Astrocyte of the spinal cord (primary cell): ENCODE measurements around the gene TPSG1.

Source experiments
- DNase-seq: peaks from one replicate; pipeline ENCODE4 v3.0.0; 2011; ENCODE audit warnings: low read depth, low spot score
- H3K4me3 ChIP-seq: 2 replicates; pipeline ENCODE4 v1.5.1; 2011; ENCODE audit warnings: low read depth, mild to moderate bottlenecking, low read length, moderate library complexity
- in situ Hi-C: cut with HindIII; loops from 2 replicates; pipeline ENCODE4 v1.10.0; 2017; ENCODE audit warnings: low sequenced_read_pairs
- TF ChIP-seq, protein P1 (sequence below): IDR thresholded peaks from 2 replicates; pipeline ENCODE4 v1.5.1; 2012; ENCODE audit warnings: low read depth, mild to moderate bottlenecking, low read length, inconsistent platforms

Gene TPSG1

DNA sequence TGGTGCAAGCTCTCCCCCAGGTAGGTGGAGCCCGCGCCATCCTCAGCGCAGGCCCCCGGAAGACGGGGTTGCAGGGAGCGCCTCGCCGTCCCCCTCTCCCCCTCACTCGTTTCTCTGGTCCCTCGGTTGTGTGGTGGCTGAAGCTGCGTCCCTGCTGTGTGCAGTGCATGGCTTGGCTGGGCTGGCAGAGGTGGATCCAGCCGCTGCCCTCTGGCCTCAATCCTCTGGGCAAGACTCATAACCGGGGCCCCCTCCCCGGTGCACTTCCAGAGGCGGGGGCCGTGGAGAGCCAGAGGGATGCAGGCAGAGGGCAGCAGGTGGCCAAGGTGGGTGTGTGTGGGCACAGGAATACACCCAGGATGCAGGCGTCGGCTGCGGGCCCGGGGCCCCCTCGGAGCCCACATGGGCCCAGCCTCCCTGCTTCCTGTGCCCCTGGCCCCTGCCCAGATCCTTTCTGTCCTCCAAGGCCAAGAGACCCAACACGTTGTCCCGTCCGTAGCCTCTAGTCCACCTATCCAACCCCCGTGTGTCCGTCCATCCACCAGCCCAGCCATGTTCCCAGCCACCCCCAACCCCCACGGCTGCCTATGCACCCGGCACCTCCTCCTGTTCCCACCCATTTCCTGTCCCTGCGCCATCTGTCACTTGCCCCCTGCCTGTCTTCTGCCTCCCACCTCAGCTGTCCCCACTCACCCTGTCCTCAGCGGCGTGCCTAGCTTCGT, 9.3 kb downstream of the TPSG1 start:
- TF ChIP-seq, protein P1, sequence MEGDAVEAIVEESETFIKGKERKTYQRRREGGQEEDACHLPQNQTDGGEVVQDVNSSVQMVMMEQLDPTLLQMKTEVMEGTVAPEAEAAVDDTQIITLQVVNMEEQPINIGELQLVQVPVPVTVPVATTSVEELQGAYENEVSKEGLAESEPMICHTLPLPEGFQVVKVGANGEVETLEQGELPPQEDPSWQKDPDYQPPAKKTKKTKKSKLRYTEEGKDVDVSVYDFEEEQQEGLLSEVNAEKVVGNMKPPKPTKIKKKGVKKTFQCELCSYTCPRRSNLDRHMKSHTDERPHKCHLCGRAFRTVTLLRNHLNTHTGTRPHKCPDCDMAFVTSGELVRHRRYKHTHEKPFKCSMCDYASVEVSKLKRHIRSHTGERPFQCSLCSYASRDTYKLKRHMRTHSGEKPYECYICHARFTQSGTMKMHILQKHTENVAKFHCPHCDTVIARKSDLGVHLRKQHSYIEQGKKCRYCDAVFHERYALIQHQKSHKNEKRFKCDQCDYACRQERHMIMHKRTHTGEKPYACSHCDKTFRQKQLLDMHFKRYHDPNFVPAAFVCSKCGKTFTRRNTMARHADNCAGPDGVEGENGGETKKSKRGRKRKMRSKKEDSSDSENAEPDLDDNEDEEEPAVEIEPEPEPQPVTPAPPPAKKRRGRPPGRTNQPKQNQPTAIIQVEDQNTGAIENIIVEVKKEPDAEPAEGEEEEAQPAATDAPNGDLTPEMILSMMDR: no peak
- DNase-seq: no peak
- in situ Hi-C loops: no loop called here
- H3K4me3 ChIP-seq: no peak overlapping the region

DNA sequence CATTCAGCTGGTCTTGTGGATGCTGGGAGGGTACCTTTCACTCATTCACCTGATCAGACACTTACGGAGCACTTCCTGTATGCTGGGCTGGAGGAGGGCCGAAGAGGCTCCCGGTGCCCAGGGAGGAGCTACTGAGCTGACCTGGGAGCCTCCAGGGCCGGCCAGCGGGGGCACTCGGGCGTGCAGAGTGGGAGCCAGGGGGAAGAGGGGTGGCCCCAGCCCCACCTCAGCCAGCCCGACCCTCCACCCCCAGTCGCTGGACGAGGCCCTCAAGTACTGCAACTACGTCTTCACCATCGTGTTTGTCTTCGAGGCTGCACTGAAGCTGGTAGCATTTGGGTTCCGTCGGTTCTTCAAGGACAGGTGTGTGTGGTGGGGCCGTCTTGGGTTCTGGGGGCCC, 10.3 kb downstream of the TPSG1 start:
- no peak overlapping the region for H3K4me3 ChIP-seq
- DNase-seq: no peak
- in situ Hi-C loops: no loop called here
- TF ChIP-seq, protein P1: no peak

DNA sequence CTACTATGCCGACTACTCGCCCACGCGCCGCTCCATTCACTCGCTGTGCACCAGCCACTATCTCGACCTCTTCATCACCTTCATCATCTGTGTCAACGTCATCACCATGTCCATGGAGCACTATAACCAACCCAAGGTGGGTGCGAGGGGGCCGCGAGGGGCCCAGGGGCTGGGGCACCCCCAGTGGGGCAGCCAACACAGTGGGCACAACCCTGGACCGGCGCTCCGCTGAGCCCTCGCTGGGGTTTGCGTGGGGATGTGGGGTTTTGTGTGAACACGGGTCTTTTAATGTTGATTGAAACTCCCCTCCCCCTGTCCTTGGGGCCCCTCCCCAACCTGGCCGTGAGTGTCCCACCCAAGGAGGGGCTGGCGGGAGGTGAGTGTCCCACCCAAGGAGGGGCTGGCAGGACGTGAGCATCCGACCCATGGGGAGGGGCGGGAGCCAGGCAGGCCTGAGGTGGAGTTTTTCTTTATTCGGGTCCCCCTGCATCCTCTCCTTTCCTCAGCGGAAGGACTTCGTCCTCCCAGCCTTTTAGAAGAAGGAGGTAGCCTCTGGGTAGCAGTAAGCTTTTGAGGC, 11.2 kb downstream of the TPSG1 start:
- TF ChIP-seq, protein P1: no peak
- DNase-seq: no peak
- H3K4me3 ChIP-seq: no peak overlapping the region

DNA sequence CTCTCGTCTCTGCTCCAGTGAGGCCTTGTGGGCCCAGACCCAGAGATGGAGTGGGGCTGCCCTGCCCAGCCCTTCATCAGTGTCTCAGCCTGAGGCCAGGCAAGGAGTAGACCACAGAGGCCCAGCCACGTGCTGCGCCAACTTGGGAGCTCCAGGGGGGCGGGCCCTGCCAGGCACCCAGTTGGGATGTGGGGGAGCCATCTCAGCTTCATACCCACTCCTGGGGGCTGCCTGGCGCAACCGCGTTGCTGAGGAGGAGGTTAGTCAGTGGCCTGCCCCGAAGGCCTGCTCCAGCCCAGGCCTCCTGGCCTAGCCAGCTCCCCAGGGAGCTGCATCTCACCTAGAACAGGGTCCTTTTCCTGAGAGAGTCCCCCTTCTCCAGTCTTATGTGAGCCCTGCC, 11.8 kb downstream of the TPSG1 start:
- H3K4me3 ChIP-seq: no peak overlapping the region
- TF ChIP-seq, protein P1: no peak
- DNase-seq: no peak
- in situ Hi-C loops: no loop called here

More for the DNA sequence above, 11.2 kb downstream of the TPSG1 start:
- in situ Hi-C loops: no loop called here

DNA sequence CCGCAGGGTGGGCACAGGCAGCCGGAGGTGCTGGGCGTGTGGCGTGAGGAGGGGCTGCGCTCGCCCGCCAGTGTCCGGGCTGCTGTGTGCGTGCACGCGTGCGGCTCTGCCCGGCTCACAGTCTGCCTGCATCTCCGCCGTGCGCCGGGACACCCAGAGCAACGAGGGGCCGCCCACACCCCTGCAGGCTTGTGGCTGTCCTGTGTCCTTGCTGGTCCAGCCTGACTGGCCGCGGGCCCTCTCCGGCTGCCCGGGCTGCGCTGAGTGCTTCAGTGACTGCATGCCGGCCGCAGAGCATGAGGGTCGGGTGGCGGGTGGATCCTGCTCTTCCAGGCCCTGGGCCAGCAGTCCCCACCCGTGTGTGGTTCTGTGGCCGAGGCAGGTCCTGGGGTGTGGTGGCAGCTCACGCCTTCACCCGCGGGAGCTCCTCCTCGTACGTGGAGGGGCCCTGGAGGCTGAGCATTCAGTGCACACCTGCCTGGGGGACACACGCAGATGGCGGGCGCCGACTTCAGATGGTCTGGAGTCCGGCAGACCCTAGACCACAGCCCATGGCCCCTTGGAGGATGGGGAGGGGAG, 12.4 kb downstream of the TPSG1 start:
- no peak for DNase-seq
- in situ Hi-C loops: no loop called here
- H3K4me3 ChIP-seq: no peak overlapping the region
- TF ChIP-seq, protein P1: no peak

DNA sequence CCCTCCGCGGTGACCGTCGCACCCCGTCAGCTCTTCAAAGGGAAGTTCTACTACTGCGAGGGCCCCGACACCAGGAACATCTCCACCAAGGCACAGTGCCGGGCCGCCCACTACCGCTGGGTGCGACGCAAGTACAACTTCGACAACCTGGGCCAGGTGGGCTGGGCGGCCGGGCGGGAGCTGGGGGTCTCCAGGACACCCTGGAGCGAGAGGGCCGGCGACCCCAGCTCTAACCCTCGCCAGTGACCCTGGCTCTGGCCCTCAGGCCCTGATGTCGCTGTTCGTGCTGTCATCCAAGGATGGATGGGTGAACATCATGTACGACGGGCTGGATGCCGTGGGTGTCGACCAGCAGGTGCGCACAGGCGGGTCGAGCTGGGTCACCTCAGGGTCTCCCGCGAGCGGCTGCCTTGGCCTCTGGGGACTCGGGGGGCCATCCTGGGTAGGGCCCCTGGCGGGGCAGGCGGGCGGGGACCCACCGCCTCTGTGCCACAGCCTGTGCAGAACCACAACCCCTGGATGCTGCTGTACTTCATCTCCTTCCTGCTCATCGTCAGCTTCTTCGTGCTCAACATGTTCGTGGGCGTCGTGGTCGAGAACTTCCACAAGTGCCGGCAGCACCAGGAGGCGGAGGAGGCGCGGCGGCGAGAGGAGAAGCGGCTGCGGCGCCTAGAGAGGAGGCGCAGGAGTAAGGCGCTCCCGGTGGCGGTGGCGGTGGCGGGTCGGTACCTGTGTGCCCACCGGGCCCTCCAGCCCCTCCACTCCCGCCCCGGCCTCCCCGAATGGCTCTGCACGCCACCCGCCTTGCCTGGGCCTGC, 13.4 kb downstream of the TPSG1 start:
- no peak for DNase-seq
- in situ Hi-C loops: no loop called here
- TF ChIP-seq, protein P1: no peak
- no peak overlapping the region for H3K4me3 ChIP-seq
